T-cell (primary cell): Measurements from ENCODE around the gene METTL14. TPM values are rescaled to one million over a fixed set of nuclear protein-coding genes. Genes with fewer than 3 reads are reported as not detected.

Source experiments
- ATAC-seq, 4 experiments: fragments of 200-7000 bp in 3 of 4; fragments of 150-1000 bp in 1 of 4; cut with Tn5 transposase; replicated peaks in 1 of 4; 1 replicate in 3 of 4; 2 replicates in 1 of 4; pipeline ENCODE4 v1.10.0; 2021; ENCODE audit warnings: moderate library complexity in 3 of 4, mild to moderate bottlenecking in 2 of 4, moderate number of reproducible peaks in 1 of 4
- CTCF ChIA-PET, 2 donors: fragments of 300-600 bp; sonication (Branson Sonifier 250); formaldehyde crosslinking; loops; one replicate each; lab custom pipeline; 2022; ENCODE audit warnings: antibody characterized with exemption in 2 of 2; lab: Charles Lee
- POLR2A ChIA-PET, 2 donors: fragments of 300-600 bp; sonication (Branson Sonifier 250); formaldehyde crosslinking; loops; one replicate each; lab custom pipeline; 2022; ENCODE audit warnings: antibody characterized with exemption in 2 of 2; lab: Charles Lee
- DNase-seq, 35 experiments: peaks; one replicate each; pipeline versions ENCODE4 v3.0.0 to v3.0.0-alpha.2; 2013 to 2023
- H3K27ac ChIP-seq: one replicate; pipeline ENCODE4 v1.5.1; 2013; ENCODE audit warnings: low read length
- H3K27me3 ChIP-seq, 2 experiments: replicated peaks in 1 of 2; 1 replicate in 1 of 2; 2 replicates in 1 of 2; pipeline versions ENCODE4 v1.6.1 to v1.7.0; 2013; ENCODE audit warnings: low read length in 1 of 2, mixed read lengths in 1 of 2; ENCODE audit not compliant: control insufficient read depth in 2 of 2, insufficient read depth in 2 of 2; ENCODE audit errors: extremely low read depth in 1 of 2
- H3K36me3 ChIP-seq, 2 donors: 1 replicate in 1 of 2; 2 replicates in 1 of 2; pipeline versions ENCODE4 v1.6.1 to v1.7.0; 2013; ENCODE audit warnings: low read length in 1 of 2; ENCODE audit not compliant: control insufficient read depth in 2 of 2, insufficient read depth in 1 of 2; ENCODE audit errors: extremely low read depth in 1 of 2
- H3K4me1 ChIP-seq, 2 experiments: 1 replicate in 1 of 2; 2 replicates in 1 of 2; pipeline versions ENCODE4 v1.6.1 to v1.7.0; 2013; ENCODE audit warnings: low read length in 2 of 2, mixed read lengths in 1 of 2; ENCODE audit not compliant: insufficient read depth in 2 of 2, control insufficient read depth in 1 of 2; ENCODE audit errors: extremely low read depth in 1 of 2
- H3K4me3 ChIP-seq, 2 donors: 1 replicate in 1 of 2; 2 replicates in 1 of 2; pipeline versions ENCODE4 v1.5.1 to v1.7.0; 2013; ENCODE audit warnings: mild to moderate bottlenecking in 2 of 2, low read length in 1 of 2, moderate library complexity in 1 of 2; ENCODE audit not compliant: control insufficient read depth in 1 of 2; ENCODE audit errors: extremely low read depth in 1 of 2
- H3K9me3 ChIP-seq: 2 replicates; pipeline ENCODE4 v1.7.0; 2013
- H3K27ac Mint-ChIP-seq, 2 donors: one replicate each; pipeline ENCODE4 v1.8.0; 2020 to 2021; ENCODE audit warnings: mild to moderate bottlenecking in 2 of 2, mixed read lengths in 2 of 2
- H3K27me3 Mint-ChIP-seq, 2 donors: one replicate each; pipeline ENCODE4 v1.8.0; 2021 to 2022; ENCODE audit warnings: mixed read lengths in 2 of 2
- H3K36me3 Mint-ChIP-seq: one replicate; pipeline ENCODE4 v1.8.0; 2021; ENCODE audit warnings: mixed read lengths
- H3K4me1 Mint-ChIP-seq, 3 donors: one replicate each; pipeline ENCODE4 v1.8.0; 2020 to 2022; ENCODE audit warnings: mixed read lengths in 3 of 3, mild to moderate bottlenecking in 1 of 3
- H3K4me3 Mint-ChIP-seq, 3 donors: one replicate each; pipeline ENCODE4 v1.8.0; 2020 to 2022; ENCODE audit warnings: mild to moderate bottlenecking in 3 of 3, mixed read lengths in 3 of 3, moderate library complexity in 3 of 3
- H3K9me3 Mint-ChIP-seq, 3 donors: one replicate each; pipeline ENCODE4 v1.8.0; 2020 to 2022; ENCODE audit warnings: mixed read lengths in 3 of 3
- WGBS: methylation state at CpG from one replicate; pipeline ENCODE4 v1.1.5; 2013; ENCODE audit warnings: missing lambda C conversion rate; ENCODE audit not compliant: insufficient coverage; 5-methylcytosine and 5-hydroxymethylcytosine counted together
- total RNA-seq, 35 experiments: library from RNA in 6 of 35; stranded (reverse) in 6 of 35; fragments of 120-200 nt in 1 of 35; gene quantifications; one replicate each; pipeline versions ENCODE4 v1.2.1 to v1.2.4 and lab custom pipeline; 2013 to 2026

Gene METTL14
- total RNA-seq, 5 donors from 2014 or later (not counting 1 experiment from before 2014, with no cell fraction given) = 39.4 to 53.8 (median 48.9) TPM

DNA sequence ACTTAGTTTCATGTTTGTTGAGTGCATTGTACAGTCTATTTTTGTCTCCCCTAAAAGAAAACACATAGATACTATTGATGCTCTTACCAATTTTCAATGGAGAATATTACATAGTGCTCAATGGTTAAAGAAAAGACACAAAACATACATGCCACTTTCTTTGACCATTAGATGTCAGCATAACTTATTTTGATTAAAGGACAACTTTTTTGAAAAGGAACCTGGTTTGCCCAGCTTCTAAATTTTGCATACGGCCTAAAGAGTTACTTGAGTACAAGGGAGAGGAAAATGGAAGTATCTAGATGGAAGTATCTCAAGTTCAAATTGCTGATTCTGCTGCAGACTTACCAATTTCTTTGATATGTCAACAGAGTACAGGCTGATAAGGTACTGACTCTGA, 68.5 kb downstream of the METTL14 start:
- Mint-ChIP-seq H3K9me3 (no peaks in the 10 kb centered on the region), H3K36me3 (peaks cover 29% of the 10 kb centered on the region), H3K4me3 (no peak overlapping the region), H3K27ac (no peak overlapping the region), H3K27me3 (no peaks in the 10 kb centered on the region), H3K4me1 (no peaks in the 10 kb centered on the region)
- ATAC-seq (no peak), DNase-seq (no peak)
- no peaks in the 10 kb centered on the region for H3K27me3 ChIP-seq
- peaks cover 0 to 21% of the 10 kb centered on the region in 2 donors for H3K36me3 ChIP-seq
- H3K4me3 ChIP-seq = no peak overlapping the region
- WGBS = no CpG with 5 or more reads among the region's 1 CpG
- no peaks in the 10 kb centered on the region for H3K4me1 ChIP-seq
- POLR2A ChIA-PET = no interaction called here
- H3K9me3 ChIP-seq = no peaks in the 10 kb centered on the region
- H3K27ac ChIP-seq = no peak overlapping the region
- CTCF ChIA-PET = no interaction called here

- Histone ChIP-seq H3K27me3 (no peaks in the 10 kb centered on the region), H3K4me1 (no peaks in the 10 kb centered on the region), H3K4me3 (no peak overlapping the region), H3K9me3 (no peaks in the 10 kb centered on the region), H3K27ac (no peak overlapping the region), H3K36me3 (peaks cover 0 to 21% of the 10 kb centered on the region in 2 donors)
- WGBS = no CpG with 5 or more reads among the region's 2 CpGs
- H3K27me3 Mint-ChIP-seq = no peaks in the 10 kb centered on the region
- no peak overlapping the region for H3K4me3 Mint-ChIP-seq
- peaks cover 36% of the 10 kb centered on the region for H3K36me3 Mint-ChIP-seq
- ChIA-PET POLR2A (interaction anchor here in 1 of 2 donors (0.6 kb wide), 1 partner anchor 1926 kb away, joined by 4 read pairs; no protein-coding TSS in a partner anchor), CTCF (no interaction called here)
- no peaks in the 10 kb centered on the region for H3K9me3 Mint-ChIP-seq
- H3K27ac Mint-ChIP-seq = no peak overlapping the region
- DNase-seq (no peak), ATAC-seq (no peak)
- H3K4me1 Mint-ChIP-seq = no peaks in the 10 kb centered on the region
These were observed 69.7 kb downstream of the METTL14 start for GRCh38 chr4:118754890-118755289.

- H3K27ac Mint-ChIP-seq = no peak overlapping the region
- ATAC-seq (no peak), DNase-seq (no peak)
- Histone ChIP-seq H3K27me3 (no peaks in the 10 kb centered on the region), H3K4me3 (no peak overlapping the region), H3K36me3 (peaks cover 0 to 20% of the 10 kb centered on the region in 2 donors), H3K9me3 (no peaks in the 10 kb centered on the region), H3K4me1 (no peaks in the 10 kb centered on the region), H3K27ac (no peak overlapping the region)
- H3K4me1 Mint-ChIP-seq = peaks cover 0 to 1% (median 0%) of the 10 kb centered on the region in 3 donors
- ChIA-PET POLR2A (interaction anchor here in 1 of 2 donors (0.6 to 0.7 kb wide), 2 partner anchors 9 to 1926 kb away, joined by 4 read pairs; no protein-coding TSS in a partner anchor), CTCF (interaction anchor here in 1 of 2 donors (0.7 kb wide), 1 partner anchor 155 kb away, joined by 3 read pairs; no protein-coding TSS in a partner anchor)
- H3K4me3 Mint-ChIP-seq = no peak overlapping the region
- H3K9me3 Mint-ChIP-seq = no peaks in the 10 kb centered on the region
- no peaks in the 10 kb centered on the region for H3K27me3 Mint-ChIP-seq
- WGBS = no CpG with 5 or more reads among the region's 2 CpGs
- H3K36me3 Mint-ChIP-seq = peaks cover 37% of the 10 kb centered on the region
These were observed 70.4 kb downstream of the METTL14 start for GRCh38 chr4:118755438-118756226.

DNA sequence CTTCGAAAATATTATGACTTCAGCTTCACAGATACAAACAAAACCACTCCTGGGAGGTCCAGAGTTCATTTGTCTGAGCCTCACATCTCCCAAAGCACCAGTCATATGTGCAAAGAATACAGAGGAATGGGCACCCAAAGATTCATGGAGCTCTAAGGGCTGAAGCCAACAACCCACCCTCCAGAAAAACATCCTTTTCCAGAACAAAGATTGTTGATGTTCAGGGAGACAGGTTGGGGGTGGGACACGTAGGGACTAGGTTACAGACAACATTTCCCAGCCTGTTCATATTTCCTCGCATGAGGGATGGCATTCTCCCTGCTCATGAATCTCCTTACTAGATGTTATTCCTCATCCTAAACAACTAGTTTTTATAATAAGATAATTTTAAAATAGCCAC, 71.2 kb downstream of the METTL14 start:
- Histone ChIP-seq H3K9me3 (no peaks in the 10 kb centered on the region), H3K4me3 (no peak overlapping the region), H3K27ac (no peak overlapping the region), H3K36me3 (peaks cover 0 to 23% of the 10 kb centered on the region in 2 donors), H3K4me1 (no peaks in the 10 kb centered on the region), H3K27me3 (no peaks in the 10 kb centered on the region)
- Mint-ChIP-seq H3K4me1 (peaks cover 0 to 1% (median 0%) of the 10 kb centered on the region in 3 donors), H3K27me3 (no peaks in the 10 kb centered on the region), H3K4me3 (no peak overlapping the region), H3K36me3 (peaks cover 38% of the 10 kb centered on the region), H3K9me3 (no peaks in the 10 kb centered on the region), H3K27ac (no peak overlapping the region)
- ChIA-PET CTCF (interaction anchor here in 1 of 2 donors (0.7 kb wide), 1 partner anchor 10 kb away, joined by 3 read pairs; no protein-coding TSS in a partner anchor), POLR2A (no interaction called here)
- WGBS = no CpG with 5 or more reads among the region's 3 CpGs
- ATAC-seq (no peak), DNase-seq (no peak)

DNA sequence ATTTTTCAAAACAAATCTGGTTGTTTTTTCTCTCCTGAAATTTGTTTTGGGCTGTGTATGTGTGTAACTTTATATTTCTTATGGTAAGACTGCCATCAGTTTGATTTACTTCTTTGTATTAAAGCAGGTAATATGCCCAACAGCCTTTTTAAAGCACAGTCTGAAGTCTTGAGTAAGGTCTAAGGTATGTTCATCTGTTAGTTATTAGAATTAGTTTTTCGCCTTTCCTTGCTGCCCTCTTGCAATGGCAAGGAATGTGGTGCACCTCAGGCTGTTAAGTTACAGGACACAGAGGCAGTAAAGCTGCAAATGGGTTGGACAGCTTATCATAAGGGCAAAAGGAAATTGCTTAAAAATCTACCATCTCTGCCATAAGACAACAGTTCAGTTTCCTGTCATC, 71.8 kb downstream of the METTL14 start:
- Mint-ChIP-seq H3K9me3 (no peaks in the 10 kb centered on the region), H3K4me3 (no peak overlapping the region), H3K4me1 (peaks cover 0 to 1% (median 0%) of the 10 kb centered on the region in 3 donors), H3K27ac (no peak overlapping the region), H3K27me3 (no peaks in the 10 kb centered on the region), H3K36me3 (peaks cover 37% of the 10 kb centered on the region)
- no peaks in the 10 kb centered on the region for H3K4me1 ChIP-seq
- no peak overlapping the region for H3K4me3 ChIP-seq
- H3K27me3 ChIP-seq = no peaks in the 10 kb centered on the region
- ATAC-seq (no peak), DNase-seq (no peak)
- CTCF ChIA-PET = interaction anchor here in 1 of 2 donors (0.7 kb wide), 1 partner anchor 10 kb away, joined by 3 read pairs; no protein-coding TSS in a partner anchor
- POLR2A ChIA-PET = no interaction called here
- no peaks in the 10 kb centered on the region for H3K9me3 ChIP-seq
- WGBS = no CpG with 5 or more reads among the region's 1 CpG
- peaks cover 0 to 19% of the 10 kb centered on the region in 2 donors for H3K36me3 ChIP-seq
- no peak overlapping the region for H3K27ac ChIP-seq

- H3K9me3 ChIP-seq = no peaks in the 10 kb centered on the region
- Mint-ChIP-seq H3K4me1 (peaks cover 0 to 1% (median 0%) of the 10 kb centered on the region in 3 donors), H3K27ac (no peak overlapping the region), H3K9me3 (no peaks in the 10 kb centered on the region), H3K36me3 (peaks cover 33% of the 10 kb centered on the region), H3K4me3 (no peak overlapping the region), H3K27me3 (no peaks in the 10 kb centered on the region)
- ATAC-seq (no peak), DNase-seq (no peak)
- POLR2A ChIA-PET = no interaction called here
- no peak overlapping the region for H3K4me3 ChIP-seq
- H3K36me3 ChIP-seq = peaks cover 0 to 15% of the 10 kb centered on the region in 2 donors
- no peak overlapping the region for H3K27ac ChIP-seq
- H3K27me3 ChIP-seq = no peaks in the 10 kb centered on the region
- H3K4me1 ChIP-seq = no peaks in the 10 kb centered on the region
- CTCF ChIA-PET = no interaction called here
- WGBS = no CpG with 5 or more reads among the region's 2 CpGs
These were observed 72.6 kb downstream of the METTL14 start for GRCh38 chr4:118757761-118758251.
